COLO668 (cell line): ENCODE data around the gene PRDM11.

ENCODE experiments used
- DNase-seq: peaks from one replicate; lab custom pipeline; 2025; ENCODE audit not compliant: unreplicated experiment; lab: John Stamatoyannopoulos, UW

PRDM11 gene

DNA sequence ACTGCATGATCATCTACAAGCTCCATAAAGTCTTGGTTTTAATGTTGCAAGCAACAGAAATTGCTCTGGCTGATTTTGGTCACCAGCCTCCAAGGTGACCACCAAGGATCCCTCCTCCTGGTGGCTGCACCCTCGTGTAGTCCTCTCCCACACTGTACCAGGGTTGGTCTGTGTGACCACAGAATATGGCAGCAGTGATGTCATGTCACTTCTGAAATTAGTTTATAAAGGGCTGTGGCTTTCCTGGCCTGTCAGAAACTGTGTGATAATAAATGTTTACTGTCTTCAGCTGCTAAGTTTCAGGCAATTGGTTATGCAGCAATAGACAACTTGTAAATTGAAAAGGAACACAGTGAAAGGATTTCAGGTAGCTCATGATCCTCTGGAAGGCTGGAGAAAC lies 5.3 kb upstream of the PRDM11 start:
- DNase-seq: no peak

GRCh38 chr11:45141631-45142030 lies 4.8 kb upstream of the PRDM11 start:
- DNase-seq: no peak

GRCh38 chr11:45142241-45143055 lies 4.0 kb upstream of the PRDM11 start:
- no peak for DNase-seq

DNA sequence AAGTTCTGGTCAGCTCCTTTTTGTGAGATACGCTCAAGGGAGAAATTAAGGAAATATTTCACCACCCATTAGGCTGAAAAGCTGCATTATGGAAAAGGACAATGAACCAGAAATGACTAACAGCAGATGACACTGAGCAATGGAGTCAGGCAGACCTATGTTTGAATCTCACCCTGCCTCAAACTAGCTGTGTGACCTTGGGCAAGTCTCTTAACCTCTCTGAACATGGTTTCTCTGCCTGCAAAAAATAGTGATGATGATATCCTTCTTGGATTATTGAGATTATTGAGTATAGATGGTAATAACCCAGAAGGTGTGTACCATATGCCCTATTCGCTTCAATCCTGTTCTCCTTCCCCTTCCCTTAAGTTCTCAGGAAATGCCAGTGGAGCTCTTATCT lies 2.9 kb upstream of the PRDM11 start:
- no peak for DNase-seq

GRCh38 chr11:45144126-45145082 lies 2.0 kb upstream of the PRDM11 start:
- no peak for DNase-seq

DNA sequence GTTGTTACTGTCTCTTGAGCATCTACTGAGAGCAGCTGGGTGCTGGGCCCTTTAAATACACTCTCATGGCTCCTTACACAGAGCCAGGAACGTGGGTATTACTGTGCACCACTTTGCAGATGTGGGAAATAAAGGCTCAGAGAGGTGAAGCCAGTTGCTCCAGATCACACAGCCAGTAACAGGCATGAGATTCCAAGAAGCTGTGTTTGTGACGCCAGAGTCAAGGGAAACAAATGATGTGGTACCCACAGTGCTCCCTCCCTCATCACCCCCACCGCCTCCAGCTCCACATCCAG lies 1.4 kb upstream of the PRDM11 start:
- no peak for DNase-seq

DNA sequence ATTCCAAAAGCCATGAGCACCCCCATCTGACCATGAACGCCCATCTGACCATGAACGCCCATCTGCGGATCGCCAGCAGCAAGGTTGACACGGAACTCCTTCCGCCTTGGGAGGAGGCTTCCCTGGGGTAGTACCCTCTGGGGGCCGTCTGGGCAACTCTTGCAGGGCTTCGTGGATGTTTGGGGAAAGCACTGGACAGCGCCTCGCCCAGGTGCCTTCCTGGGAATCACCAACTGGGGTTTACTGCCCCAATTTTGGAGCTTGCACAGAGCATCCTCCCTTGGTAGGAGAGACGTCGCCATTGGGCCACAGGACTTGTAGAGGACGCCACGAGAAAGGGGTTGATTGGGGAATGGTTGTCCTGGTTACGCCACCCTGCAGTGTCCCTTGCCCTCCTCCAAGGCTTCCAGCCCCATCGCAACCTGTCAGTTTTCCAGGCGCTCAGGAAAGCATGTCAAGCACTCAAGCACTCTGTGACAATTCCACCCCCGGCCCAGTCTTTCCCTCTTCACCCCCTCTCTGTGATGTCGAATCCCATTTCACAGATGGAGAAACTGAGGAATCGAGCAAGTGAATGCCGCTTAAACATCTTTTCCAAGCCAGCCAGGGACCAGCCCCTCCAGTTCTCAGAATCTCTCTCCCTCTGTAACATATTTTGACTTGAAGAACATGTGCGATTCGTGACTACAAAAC lies 914 bp upstream of the PRDM11 start:
- no peak for DNase-seq

GRCh38 chr11:45147017-45147728 lies 734 bp downstream of the PRDM11 start:
- DNase-seq: peak; percentile 99

GRCh38 chr11:45147891-45148675 lies 1.6 kb downstream of the PRDM11 start:
- no peak for DNase-seq

DNA sequence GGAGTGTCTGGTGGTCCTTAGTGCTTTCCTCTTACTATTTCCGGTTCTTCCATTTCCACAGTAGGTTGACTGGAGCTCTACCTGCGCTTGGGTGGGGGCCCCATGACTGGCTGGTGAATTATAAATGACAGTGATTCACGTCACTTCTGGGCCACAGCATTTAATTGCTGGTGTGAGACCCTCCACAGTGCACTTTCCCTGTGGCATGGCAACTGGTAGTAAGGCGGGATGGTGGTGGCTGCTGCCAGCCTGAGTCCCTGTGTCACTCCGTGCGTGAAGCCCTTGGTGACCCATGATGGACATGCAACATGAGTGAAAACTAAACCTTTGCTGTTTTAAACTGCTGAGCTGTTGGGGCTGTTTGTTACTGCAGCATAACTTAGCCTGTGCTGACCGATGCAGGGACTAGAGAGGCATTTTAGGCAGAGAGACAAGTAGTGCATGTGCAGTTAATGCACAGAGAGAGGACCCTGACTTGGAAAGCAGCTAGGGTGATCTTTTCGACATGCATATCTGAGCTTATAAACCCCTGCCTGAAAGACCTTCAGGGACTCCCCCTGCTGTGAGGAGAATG lies 3.1 kb downstream of the PRDM11 start:
- DNase-seq: no peak

DNA sequence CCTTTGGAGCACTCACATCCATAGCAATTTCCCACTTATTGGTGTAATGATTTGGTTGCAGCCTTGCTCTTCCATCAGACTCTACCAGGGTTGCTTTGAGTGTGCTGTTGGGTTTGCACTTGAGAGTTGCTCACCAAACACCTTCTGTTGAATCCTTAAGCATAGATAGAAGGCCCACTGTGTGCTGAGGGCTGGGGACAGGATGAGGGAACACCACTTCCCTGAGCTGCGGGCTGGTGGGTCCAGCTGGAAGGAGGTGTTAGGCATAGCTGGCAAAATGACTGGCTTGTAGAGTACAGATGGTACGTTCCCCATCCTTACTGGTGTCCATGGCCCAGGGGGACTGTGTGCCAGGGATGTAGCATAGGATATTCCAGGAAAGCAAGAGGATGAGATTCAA lies 3.9 kb downstream of the PRDM11 start:
- DNase-seq: no peak

- DNase-seq: no peak
These were observed 4.5 kb downstream of the PRDM11 start for GRCh38 chr11:45150943-45151342.

GRCh38 chr11:45151362-45151982 lies 5.0 kb downstream of the PRDM11 start:
- no peak for DNase-seq

DNA sequence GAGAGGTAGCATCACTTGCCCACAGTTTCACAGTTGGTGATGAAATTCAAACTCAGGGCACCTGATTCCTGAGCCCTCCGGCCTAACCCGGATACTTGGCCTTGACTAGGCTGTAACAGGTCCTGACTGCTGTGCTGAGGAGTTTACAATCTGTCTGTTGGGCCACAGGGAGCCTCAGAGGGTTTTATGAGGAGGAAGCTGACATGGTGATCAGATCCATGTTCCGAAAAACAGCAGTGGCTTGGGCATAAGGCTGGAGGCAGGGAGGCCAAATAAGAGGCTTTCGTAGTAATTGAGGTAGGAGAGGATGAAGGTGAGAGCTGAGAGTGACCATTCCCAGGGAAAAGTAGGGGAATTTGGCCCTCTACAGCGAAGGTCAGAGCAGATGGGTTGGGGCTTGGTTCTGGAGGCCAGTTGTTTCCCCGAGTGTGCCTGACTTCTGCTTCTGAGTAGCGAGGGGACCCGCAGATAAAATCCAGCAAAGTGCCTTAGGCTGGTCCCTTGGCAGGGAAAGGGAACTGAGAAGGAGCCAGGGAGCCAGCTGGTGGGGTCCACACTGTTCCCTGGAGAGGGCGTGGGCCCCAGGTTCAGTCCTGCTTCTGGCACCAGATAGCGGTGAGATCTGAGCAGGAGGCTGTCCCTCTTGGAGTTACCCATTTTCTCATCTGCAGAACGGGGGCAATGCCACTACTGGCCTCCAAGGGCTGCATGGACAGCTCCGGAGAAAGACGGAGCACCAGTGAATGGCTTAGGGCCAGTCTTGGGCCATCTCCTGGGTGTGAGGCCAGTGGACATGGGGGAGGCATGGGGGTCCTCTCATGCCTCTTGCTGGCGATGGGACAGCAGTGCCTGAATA lies 6.5 kb downstream of the PRDM11 start:
- DNase-seq: no peak

DNA sequence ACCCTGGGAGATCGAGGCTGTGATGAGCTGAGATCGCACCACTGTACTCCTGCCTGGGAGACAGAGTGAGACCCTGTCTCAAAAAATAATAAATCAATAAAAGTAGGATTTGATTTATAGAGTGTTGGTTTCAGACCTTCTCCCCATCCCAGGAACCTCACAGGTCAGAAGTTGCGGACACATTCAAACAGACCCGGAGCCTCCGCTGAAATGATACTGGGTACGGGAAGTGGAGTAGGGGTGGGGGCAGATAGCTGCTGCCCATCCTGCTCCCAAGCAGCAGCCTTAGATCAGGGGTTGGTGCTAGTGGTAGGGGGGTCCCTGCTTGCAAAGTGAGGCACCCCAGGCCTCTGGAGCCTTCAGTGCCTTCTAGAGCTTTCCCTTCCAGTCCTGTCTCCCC lies 7.8 kb downstream of the PRDM11 start:
- no peak for DNase-seq

- no peak for DNase-seq
These were observed 8.7 kb downstream of the PRDM11 start for GRCh38 chr11:45155058-45155551.

- DNase-seq: no peak
These were observed 9.3 kb downstream of the PRDM11 start for GRCh38 chr11:45155627-45156180.

GRCh38 chr11:45156201-45156600 lies 9.8 kb downstream of the PRDM11 start:
- DNase-seq: no peak
